HG02938 (cell line): Measurements from ENCODE around the gene STX18.
"Not testable (repeated sequence)": the region's sequence is repeated elsewhere in the genome, so short reads cannot be mapped to it uniquely, and the experiment has no call there.

Experiments used
- ATAC-seq: cut with Tn5 transposase; IDR thresholded peaks from one replicate; pipeline ENCODE4 v1.9.1; 2021; ENCODE audit warnings: mild to moderate bottlenecking, moderate library complexity; ENCODE audit not compliant: unreplicated experiment

Gene STX18

GRCh38 chr4:4541661-4542570 lies at the start of gene STX18:
Gene STX18, minus strand, starts transcription at chr4:4542048. Its CDS starts 84 bp downstream, at chr4:4541964.
- peak; percentile 71 for ATAC-seq

- no peak for ATAC-seq
Measured at GRCh38 chr4:4591071-4591470, 49.2 kb upstream of the STX18 start.

GRCh38 chr4:4590546-4590945 lies 48.7 kb upstream of the STX18 start:
- ATAC-seq = no peak

GRCh38 chr4:4585012-4585670 lies 43.3 kb upstream of the STX18 start:
- no peak for ATAC-seq

GRCh38 chr4:4583606-4584005 lies 41.8 kb upstream of the STX18 start:
- no peak for ATAC-seq

- ATAC-seq = no peak
Measured at GRCh38 chr4:4582653-4583052, 40.8 kb upstream of the STX18 start.

- no peak for ATAC-seq
Measured at GRCh38 chr4:4580494-4580893, 38.6 kb upstream of the STX18 start.

GRCh38 chr4:4578981-4579380 lies 37.1 kb upstream of the STX18 start:
- no peak for ATAC-seq

GRCh38 chr4:4577359-4577875 lies 35.6 kb upstream of the STX18 start:
- no peak for ATAC-seq

- peak; percentile 74 for ATAC-seq
Measured at GRCh38 chr4:4575284-4576211, 33.7 kb upstream of the STX18 start.

GRCh38 chr4:4574792-4575191 lies 32.9 kb upstream of the STX18 start:
- no peak for ATAC-seq

GRCh38 chr4:4574052-4574451 lies 32.2 kb upstream of the STX18 start:
- ATAC-seq = no peak

- no peak for ATAC-seq
Measured at GRCh38 chr4:4572821-4573220, 31.0 kb upstream of the STX18 start.

- not testable (repeated sequence) for ATAC-seq
Measured at GRCh38 chr4:4569861-4570260, 28.0 kb upstream of the STX18 start.

GRCh38 chr4:4568806-4569427 lies 27.1 kb upstream of the STX18 start:
- ATAC-seq = no peak

GRCh38 chr4:4566359-4566758 lies 24.5 kb upstream of the STX18 start:
- not testable (repeated sequence) for ATAC-seq

GRCh38 chr4:4564522-4564921 lies 22.7 kb upstream of the STX18 start:
- no peak for ATAC-seq

GRCh38 chr4:4560642-4561041 lies 18.8 kb upstream of the STX18 start:
- ATAC-seq = no peak

GRCh38 chr4:4560136-4560535 lies 18.3 kb upstream of the STX18 start:
- ATAC-seq = no peak

GRCh38 chr4:4559596-4559995 lies 17.7 kb upstream of the STX18 start:
- no peak for ATAC-seq
